IMR-90 (cell line): ENCODE results near the gene ZBTB38. TPM values are rescaled to one million over a fixed set of nuclear protein-coding genes. Genes with fewer than 3 reads are reported as not detected.
A peak's percentile ranks its signal among the peaks of the same experiment; 100 is the strongest.

Experiments used
- ATAC-seq: fragments of 200-7000 bp; cut with Tn5 transposase; 2 replicates; pipeline ENCODE4 v1.9.1; 2020; ENCODE audit warnings: low read depth, mild to moderate bottlenecking, moderate library complexity
- BruUV-seq: library from RNA; stranded (reverse); fragments of 400-500 nt; replicated peaks from 2 replicates; lab custom pipeline; 2021; lab: Mats Ljungman, UMichigan
- CTCF ChIA-PET: fragments of 300-600 bp; formaldehyde crosslinking; extraction: SDS; loops from one replicate; lab custom pipeline; 2021; ENCODE audit warnings: antibody characterized with exemption; lab: Yijun Ruan, JAX
- POLR2A ChIA-PET: fragments of 300-600 bp; sonication (Branson Sonifier 250); formaldehyde crosslinking; loops from one replicate; lab custom pipeline; 2022; ENCODE audit warnings: antibody characterized with exemption; ENCODE audit not compliant: unreplicated experiment; lab: Charles Lee
- DNase-seq: peaks from one replicate; pipeline ENCODE4 v3.0.0; 2013
- H2AFZ ChIP-seq: replicated peaks from 2 replicates; pipeline ENCODE3; 2013; ENCODE audit warnings: low read length, mild to moderate bottlenecking; ENCODE audit not compliant: poor library complexity
- H2AK5ac ChIP-seq: 2 replicates; pipeline ENCODE4 v1.6.1; 2013; ENCODE audit warnings: low read depth, low read length, inconsistent platforms
- H2AK9ac ChIP-seq: replicated peaks from 2 replicates; pipeline ENCODE3; 2013; ENCODE audit warnings: mild to moderate bottlenecking, low read depth, low read length, moderate library complexity; ENCODE audit not compliant: poor library complexity
- H2BK120ac ChIP-seq: 2 replicates; pipeline ENCODE4 v1.6.1; 2013; ENCODE audit warnings: low read depth, low read length, inconsistent platforms
- H2BK15ac ChIP-seq: 3 replicates; pipeline ENCODE4 v1.6.1; 2013; ENCODE audit warnings: low read depth, low read length, inconsistent platforms
- H2BK20ac ChIP-seq: 2 replicates; pipeline ENCODE4 v1.6.1; 2013; ENCODE audit warnings: low read depth, mild to moderate bottlenecking, inconsistent platforms, low read length, moderate library complexity
- H2BK5ac ChIP-seq: 2 replicates; pipeline ENCODE4 v1.6.1; 2013; ENCODE audit warnings: mild to moderate bottlenecking, low read depth, low read length, inconsistent platforms; ENCODE audit not compliant: poor library complexity, severe bottlenecking
- H3K14ac ChIP-seq: replicated peaks from 2 replicates; pipeline ENCODE4 v1.6.1; 2013; ENCODE audit warnings: low read depth, low read length, inconsistent platforms
- H3K18ac ChIP-seq: 2 replicates; pipeline ENCODE4 v1.6.1; 2013; ENCODE audit warnings: low read depth, low read length, control low read depth
- H3K23ac ChIP-seq: 2 replicates; pipeline ENCODE4 v1.6.1; 2013; ENCODE audit warnings: low read depth, low read length, inconsistent platforms
- H3K27ac ChIP-seq: 2 replicates; pipeline ENCODE4 v1.5.1; 2013; ENCODE audit warnings: mild to moderate bottlenecking, control low read depth, low read length; ENCODE audit not compliant: insufficient read depth
- H3K27me3 ChIP-seq: 2 replicates; pipeline ENCODE4 v1.6.1; 2013; ENCODE audit warnings: low read length; ENCODE audit not compliant: control insufficient read depth, insufficient read depth
- H3K36me3 ChIP-seq: 2 replicates; pipeline ENCODE4 v1.6.1; 2013; ENCODE audit warnings: low read length, mixed read lengths; ENCODE audit not compliant: control insufficient read depth, insufficient read depth
- H3K4ac ChIP-seq: 2 replicates; pipeline ENCODE4 v1.6.1; 2013; ENCODE audit warnings: low read depth, low read length, inconsistent platforms
- H3K4me1 ChIP-seq: 2 replicates; pipeline ENCODE4 v1.6.1; 2013; ENCODE audit warnings: low read length, mixed read lengths; ENCODE audit not compliant: control insufficient read depth, insufficient read depth
- H3K4me2 ChIP-seq: 2 replicates; pipeline ENCODE4 v1.6.1; 2013; ENCODE audit warnings: low read depth, mild to moderate bottlenecking, control low read depth, low read length, moderate library complexity
- H3K4me3 ChIP-seq: 2 replicates; pipeline ENCODE4 v1.5.1; 2013; ENCODE audit warnings: low read depth, mild to moderate bottlenecking, control low read depth, low read length, moderate library complexity; ENCODE audit not compliant: insufficient read depth
- H3K56ac ChIP-seq: 2 replicates; pipeline ENCODE4 v1.6.1; 2013; ENCODE audit warnings: low read length, inconsistent platforms; ENCODE audit not compliant: insufficient read depth; ENCODE audit errors: extremely low read depth
- H3K79me1 ChIP-seq, 2 experiments: 2 replicates each; pipeline ENCODE4 v1.6.1; 2013; ENCODE audit warnings: low read length in 2 of 2, inconsistent platforms in 1 of 2, low read depth in 1 of 2
- H3K9ac ChIP-seq: 2 replicates; pipeline ENCODE4 v1.6.1; 2013; ENCODE audit warnings: low read depth, low read length, control low read depth
- H3K9me1 ChIP-seq: 2 replicates; pipeline ENCODE4 v1.6.1; 2013; ENCODE audit warnings: low read length, inconsistent platforms; ENCODE audit not compliant: insufficient read depth
- H3K9me3 ChIP-seq: 2 replicates; pipeline ENCODE4 v1.6.1; 2013; ENCODE audit warnings: low read length; ENCODE audit not compliant: control insufficient read depth, insufficient read depth
- H4K20me1 ChIP-seq: 2 replicates; pipeline ENCODE4 v1.6.1; 2013; ENCODE audit warnings: low read length, inconsistent platforms; ENCODE audit not compliant: insufficient read depth
- H4K5ac ChIP-seq: 2 replicates; pipeline ENCODE4 v1.6.1; 2013; ENCODE audit warnings: mild to moderate bottlenecking, low read depth, low read length, control low read depth
- H4K8ac ChIP-seq, 2 experiments: 2 replicates each; pipeline ENCODE4 v1.6.1; 2013; ENCODE audit warnings: low read depth in 2 of 2, low read length in 2 of 2, control low read depth in 1 of 2, inconsistent platforms in 1 of 2
- H4K91ac ChIP-seq: 2 replicates; pipeline ENCODE4 v1.6.1; 2013; ENCODE audit warnings: low read depth, low read length, inconsistent platforms; ENCODE audit not compliant: insufficient read depth
- CTCF ChIP-seq: conservative IDR thresholded peaks from 2 replicates; pipeline ENCODE4 v1.5.1; 2012; ENCODE audit warnings: mild to moderate bottlenecking, low read depth, low read length, improper control_type of control experiment
- FOS ChIP-seq: fragments of 150-350 bp; IDR thresholded peaks from 2 replicates; pipeline ENCODE4 v1.6.1; 2016; ENCODE audit warnings: low read depth, low read length
- NFE2L2 ChIP-seq: fragments of 150-350 bp; IDR thresholded peaks from 2 replicates; pipeline ENCODE4 v1.6.1; 2016; ENCODE audit warnings: low read depth, mild to moderate bottlenecking, low read length
- POLR2A ChIP-seq: IDR thresholded peaks from 2 replicates; pipeline ENCODE4 v1.6.1; 2012; ENCODE audit warnings: mild to moderate bottlenecking, low read depth, low read length
- RAD21 ChIP-seq: IDR thresholded peaks from 2 replicates; pipeline ENCODE4 v1.6.1; 2012; ENCODE audit warnings: low read length, improper control_type of control experiment
- RCOR1 ChIP-seq: IDR thresholded peaks from 2 replicates; pipeline ENCODE4 v1.6.1; 2012; ENCODE audit warnings: mild to moderate bottlenecking, low read length, improper control_type of control experiment; ENCODE audit not compliant: insufficient replicate concordance
- WGBS, 2 experiments: methylation state at CpG; one replicate each; pipeline versions ENCODE4 v1.1.5 to v1.1.7; 2013; ENCODE audit warnings: missing lambda C conversion rate in 2 of 2; ENCODE audit not compliant: insufficient read length in 1 of 2; ENCODE audit errors: extremely low coverage in 2 of 2; 5-methylcytosine and 5-hydroxymethylcytosine counted together
- dilution Hi-C: fragments of 300-500 bp; cut with HindIII; formaldehyde crosslinking; loops from one replicate; pipeline ENCODE4 v1.14.3; 2018; ENCODE audit warnings: low sequenced_read_pairs; ENCODE audit not compliant: unreplicated experiment
- in situ Hi-C: fragments of 300-500 bp; cut with MboI; formaldehyde crosslinking; loops from 3 replicates; pipeline ENCODE4 v1.14.3; 2019; ENCODE audit warnings: low sequenced_read_pairs, inconsistent platforms, mixed read lengths
- intact Hi-C: fragments of 100-400 bp; cut with micrococcal nuclease; formaldehyde crosslinking; loops from 2 replicates; pipeline ENCODE4 v1.10.0; 2022
- polyA plus RNA-seq, 3 experiments: library from polyadenylated mRNA; depleted of rRNA; stranded (reverse); fragments of >200 nt; gene quantifications; 2 replicates each; pipeline ENCODE4 v1.2.3, GENCODE V29; 2012; ENCODE audit warnings: low replicate concordance in 1 of 3
- total RNA-seq: library from RNA; depleted of rRNA; stranded (reverse); fragments of >200 nt; gene quantifications from 2 replicates; pipeline ENCODE4 v1.2.3, GENCODE V29; 2012

ZBTB38 gene
- total and polyA plus RNA-seq, 2 of the 4 experiments (the other 2 are of a cell fraction), result 44.9 to 274 TPM

GRCh38 chr3:141390747-141391146, 22.4 kb downstream of the ZBTB38 start:
- in situ Hi-C loops, result no loop called here
- H3K4me1 ChIP-seq, result peaks cover 17% of the 10 kb centered on the region

More at GRCh38 chr3:141390747-141391146, 22.4 kb downstream of the ZBTB38 start:
- H4K8ac ChIP-seq, result peak overlapping the region in 1 of 2 experiments; percentile 58; a peak in 1 of 4 replicates
- no CpG with 5 or more reads among the region's 5 CpGs for WGBS, 2 experiments
- no peak overlapping the region; the same call in 2 of the 3 replicates for H2BK15ac ChIP-seq
- no peak overlapping the region for H2AFZ ChIP-seq
- intact Hi-C loops (no loop called here), dilution Hi-C loops (no loop called here)
- BruUV-seq, result no TSS peak
- H3K4me3 ChIP-seq, result no peak overlapping the region
- peak overlapping the region; percentile 65 for H2BK5ac ChIP-seq
- H3K79me1 ChIP-seq, result peaks cover 43 to 70% of the 10 kb centered on the region in 2 experiments
- H4K91ac ChIP-seq, result no peak overlapping the region
- H3K23ac ChIP-seq, result peak overlapping the region; percentile 42; the same call in 1 of the 2 replicates
- DNase-seq (no peak), ATAC-seq (no peak)
- no peak for TF ChIP-seq POLR2A
- TF ChIP-seq RCOR1, result no peak
- no peak for TF ChIP-seq FOS
- no peak for TF ChIP-seq RAD21
- TF ChIP-seq NFE2L2, result no peak
- TF ChIP-seq CTCF, result no peak
- H2BK20ac ChIP-seq, result no peak overlapping the region
- peaks cover 4% of the 10 kb centered on the region; the same call in 1 of the 2 replicates for H3K9me1 ChIP-seq
- H2AK5ac ChIP-seq, result no peak overlapping the region
- H3K9me3 ChIP-seq, result peaks cover under 1% of the 10 kb centered on the region; the same call in 1 of the 2 replicates
- H2BK120ac ChIP-seq, result no peak overlapping the region
- no peak overlapping the region; the same call in 1 of the 2 replicates for H3K14ac ChIP-seq
- CTCF ChIA-PET, result interaction anchor here (1.1 kb wide), 1 partner anchor 14 kb away, joined by 3 read pairs; no protein-coding TSS in a partner anchor
- POLR2A ChIA-PET, result no interaction called here
- peak overlapping the region; percentile 59; the same call in 1 of the 2 replicates for H3K18ac ChIP-seq
- no peaks in the 10 kb centered on the region for H4K20me1 ChIP-seq
- peak overlapping the region; percentile 63; the same call in 1 of the 2 replicates for H3K4ac ChIP-seq
- no peak overlapping the region for H3K27ac ChIP-seq
- no peak overlapping the region for H3K9ac ChIP-seq
- no peak overlapping the region for H2AK9ac ChIP-seq
- peak overlapping the region; percentile 55; the same call in 1 of the 2 replicates for H4K5ac ChIP-seq
- no peak overlapping the region for H3K56ac ChIP-seq
- H3K36me3 ChIP-seq, result peaks cover 16% of the 10 kb centered on the region
- no peak overlapping the region for H3K4me2 ChIP-seq
- no peaks in the 10 kb centered on the region for H3K27me3 ChIP-seq
